Mesenchymal stem cell (in vitro differentiated cells and primary cell): Measurements from ENCODE around the gene SLC51B.

Source experiments
- DNase-seq: peaks from one replicate; pipeline ENCODE4 v3.0.0-alpha.2; 2013
- H2AFZ ChIP-seq: one replicate; pipeline ENCODE4 v1.6.1; 2013; ENCODE audit warnings: low read depth, mild to moderate bottlenecking, control low read depth, inconsistent platforms, low read length, moderate library complexity
- H2AK5ac ChIP-seq: 2 replicates; pipeline ENCODE4 v1.6.1; 2013; ENCODE audit warnings: low read length, moderate library complexity, mild to moderate bottlenecking, inconsistent platforms; ENCODE audit not compliant: severe bottlenecking
- H2BK120ac ChIP-seq: one replicate; pipeline ENCODE4 v1.6.1; 2013; ENCODE audit warnings: low read depth, mild to moderate bottlenecking, inconsistent platforms, low read length, moderate library complexity
- H2BK12ac ChIP-seq, 2 experiments: one replicate each; pipeline ENCODE4 v1.6.1; 2013; ENCODE audit warnings: inconsistent platforms in 2 of 2, low read length in 2 of 2, mild to moderate bottlenecking in 2 of 2, moderate library complexity in 2 of 2, control low read depth in 1 of 2
- H2BK15ac ChIP-seq: one replicate; pipeline ENCODE4 v1.6.1; 2013; ENCODE audit warnings: mild to moderate bottlenecking, low read depth, inconsistent platforms; ENCODE audit not compliant: poor library complexity, severe bottlenecking
- H2BK5ac ChIP-seq: 2 replicates; pipeline ENCODE4 v1.6.1; 2013; ENCODE audit warnings: low read depth, mild to moderate bottlenecking, low read length, control low read depth, inconsistent platforms; ENCODE audit not compliant: poor library complexity, severe bottlenecking
- H3K14ac ChIP-seq, 2 experiments: one replicate each; pipeline ENCODE4 v1.6.1; 2013; ENCODE audit warnings: inconsistent platforms in 2 of 2, low read length in 2 of 2, control low read depth in 1 of 2, mild to moderate bottlenecking in 1 of 2, moderate library complexity in 1 of 2
- H3K18ac ChIP-seq, 2 experiments: one replicate each; pipeline ENCODE4 v1.6.1; 2013; ENCODE audit warnings: inconsistent platforms in 2 of 2, low read length in 2 of 2, control low read depth in 1 of 2, low read depth in 1 of 2, mild to moderate bottlenecking in 1 of 2
- H3K23ac ChIP-seq, 2 experiments: one replicate each; pipeline ENCODE4 v1.6.1; 2013; ENCODE audit warnings: inconsistent platforms in 2 of 2, low read length in 2 of 2, mild to moderate bottlenecking in 2 of 2, moderate library complexity in 2 of 2, control low read depth in 1 of 2
- H3K27ac ChIP-seq: 2 replicates; pipeline ENCODE4 v1.5.1; 2013; ENCODE audit warnings: mild to moderate bottlenecking, moderate library complexity, low read length, control low read depth, inconsistent platforms; ENCODE audit not compliant: poor library complexity, severe bottlenecking
- H3K27me3 ChIP-seq, 2 experiments: 2 replicates each; pipeline versions ENCODE4 v1.6.1 to v1.7.0; 2013; ENCODE audit warnings: low read length in 2 of 2, mild to moderate bottlenecking in 2 of 2, moderate library complexity in 2 of 2, control low read depth in 1 of 2, inconsistent platforms in 1 of 2; ENCODE audit not compliant: control insufficient read depth in 1 of 2, insufficient read depth in 1 of 2
- H3K36me3 ChIP-seq, 2 experiments: 2 replicates each; pipeline versions ENCODE4 v1.6.1 to v1.7.0; 2013; ENCODE audit warnings: low read length in 2 of 2, control low read depth in 1 of 2, inconsistent platforms in 1 of 2, low read depth in 1 of 2, mild to moderate bottlenecking in 1 of 2; ENCODE audit not compliant: insufficient read depth in 2 of 2, control insufficient read depth in 1 of 2
- H3K4ac ChIP-seq, 2 experiments: one replicate each; pipeline ENCODE4 v1.6.1; 2013; ENCODE audit warnings: inconsistent platforms in 2 of 2, low read length in 2 of 2, mild to moderate bottlenecking in 2 of 2, moderate library complexity in 2 of 2, control low read depth in 1 of 2, low read depth in 1 of 2
- H3K4me1 ChIP-seq: 2 replicates; pipeline ENCODE4 v1.6.1; 2013; ENCODE audit warnings: low read depth, low read length, control low read depth; ENCODE audit not compliant: control insufficient read depth, insufficient read depth
- H3K4me2 ChIP-seq: 2 replicates; pipeline ENCODE4 v1.6.1; 2013; ENCODE audit warnings: low read length, mild to moderate bottlenecking, inconsistent platforms; ENCODE audit not compliant: poor library complexity, severe bottlenecking
- H3K4me3 ChIP-seq, 2 experiments: 2 replicates each; pipeline versions ENCODE4 v1.5.1 to v1.7.0; 2013; ENCODE audit warnings: low read length in 2 of 2, mild to moderate bottlenecking in 2 of 2, control low read depth in 1 of 2, low read depth in 1 of 2; ENCODE audit not compliant: insufficient read depth in 1 of 2
- H3K79me1 ChIP-seq: replicated peaks from 2 replicates; pipeline ENCODE4 v1.6.1; 2013; ENCODE audit warnings: mild to moderate bottlenecking, control low read depth, low read length, inconsistent platforms; ENCODE audit not compliant: poor library complexity, severe bottlenecking
- H3K9ac ChIP-seq: 2 replicates; pipeline ENCODE4 v1.7.0; 2013; ENCODE audit warnings: mild to moderate bottlenecking, low read length, moderate library complexity
- H3K9me3 ChIP-seq: 2 replicates; pipeline ENCODE4 v1.7.0; 2013; ENCODE audit warnings: mild to moderate bottlenecking, low read length; ENCODE audit not compliant: control insufficient read depth
- H4K8ac ChIP-seq: one replicate; pipeline ENCODE4 v1.6.1; 2013; ENCODE audit warnings: inconsistent platforms, mild to moderate bottlenecking, low read length, moderate library complexity
- H4K91ac ChIP-seq: one replicate; pipeline ENCODE4 v1.6.1; 2013; ENCODE audit warnings: mild to moderate bottlenecking, low read length, inconsistent platforms
- WGBS: methylation state at CpG from one replicate; pipeline ENCODE4 v1.1.7; 2013; ENCODE audit warnings: mixed read lengths; 5-methylcytosine and 5-hydroxymethylcytosine counted together

SLC51B gene

GRCh38 chr15:65059369-65059750, 14.2 kb downstream of the SLC51B start:
- no peak overlapping the region for H3K23ac ChIP-seq
- H3K9ac ChIP-seq: no peak overlapping the region
- no peak overlapping the region for H3K18ac ChIP-seq
- no peak overlapping the region for H4K8ac ChIP-seq
- H3K4me3 ChIP-seq: no peak overlapping the region
- no peak overlapping the region for H3K4ac ChIP-seq
- no peak overlapping the region for H3K27ac ChIP-seq
- H2AFZ ChIP-seq: no peak overlapping the region
- 76% methylated on average over 3 of the region's 3 CpGs for WGBS
- DNase-seq: no peak
- H3K14ac ChIP-seq: no peak overlapping the region
- H2BK120ac ChIP-seq: no peak overlapping the region
- no peaks in the 10 kb centered on the region for H3K36me3 ChIP-seq
- no peak overlapping the region for H2BK12ac ChIP-seq
- H2AK5ac ChIP-seq: no peak overlapping the region
- peaks cover 29% of the 10 kb centered on the region for H3K4me1 ChIP-seq
- H2BK15ac ChIP-seq: no peak overlapping the region
- no peak overlapping the region for H3K4me2 ChIP-seq
- no peaks in the 10 kb centered on the region for H3K79me1 ChIP-seq
- H3K9me3 ChIP-seq: peaks cover 7% of the 10 kb centered on the region
- no peak overlapping the region for H2BK5ac ChIP-seq
- H3K27me3 ChIP-seq: peaks cover 45 to 74% of the 10 kb centered on the region in 2 experiments
- no peak overlapping the region for H4K91ac ChIP-seq

GRCh38 chr15:65059931-65060596, 14.9 kb downstream of the SLC51B start:
- Histone ChIP-seq H2BK12ac (no peak overlapping the region), H3K79me1 (no peaks in the 10 kb centered on the region), H2AK5ac (no peak overlapping the region), H3K36me3 (no peaks in the 10 kb centered on the region), H4K8ac (no peak overlapping the region), H3K23ac (no peak overlapping the region), H2BK15ac (no peak overlapping the region), H2BK5ac (no peak overlapping the region), H3K18ac (no peak overlapping the region), H3K9me3 (peaks cover 7% of the 10 kb centered on the region), H3K4ac (no peak overlapping the region), H3K14ac (no peak overlapping the region), H3K27ac (no peak overlapping the region), H4K91ac (no peak overlapping the region), H3K4me3 (no peak overlapping the region), H3K27me3 (peaks cover 49 to 77% of the 10 kb centered on the region in 2 experiments), H3K9ac (no peak overlapping the region), H2AFZ (no peak overlapping the region), H2BK120ac (no peak overlapping the region), H3K4me2 (no peak overlapping the region), H3K4me1 (peaks cover 23% of the 10 kb centered on the region)
- 94% methylated on average over 4 of the region's 4 CpGs for WGBS
- DNase-seq: no peak

GRCh38 chr15:65060641-65061397, 15.6 kb downstream of the SLC51B start:
- Histone ChIP-seq H2BK5ac (no peak overlapping the region), H2BK120ac (no peak overlapping the region), H3K27ac (no peak overlapping the region), H2AFZ (no peak overlapping the region), H4K91ac (no peak overlapping the region), H2AK5ac (no peak overlapping the region), H3K9me3 (peaks cover 7% of the 10 kb centered on the region), H3K23ac (no peak overlapping the region), H3K79me1 (no peaks in the 10 kb centered on the region), H3K4me1 (peaks cover 18% of the 10 kb centered on the region), H3K4me3 (no peak overlapping the region), H3K18ac (no peak overlapping the region), H3K4ac (no peak overlapping the region), H3K9ac (no peak overlapping the region), H2BK12ac (no peak overlapping the region), H3K4me2 (no peak overlapping the region), H4K8ac (peak overlapping the region; percentile 38), H3K27me3 (peaks cover 56 to 84% of the 10 kb centered on the region in 2 experiments), H2BK15ac (no peak overlapping the region), H3K14ac (no peak overlapping the region), H3K36me3 (no peaks in the 10 kb centered on the region)
- DNase-seq: no peak
- 87% methylated on average over 6 of the region's 6 CpGs for WGBS

GRCh38 chr15:65062061-65062460, 16.9 kb downstream of the SLC51B start:
- H3K4me2 ChIP-seq: no peak overlapping the region
- H3K9ac ChIP-seq: no peak overlapping the region
- no peaks in the 10 kb centered on the region for H3K79me1 ChIP-seq
- no peak overlapping the region for H2AK5ac ChIP-seq
- H3K4me3 ChIP-seq: no peak overlapping the region
- no peak overlapping the region for H3K23ac ChIP-seq
- no peak overlapping the region for H2AFZ ChIP-seq
- no peak overlapping the region for H3K14ac ChIP-seq
- no peak overlapping the region for H3K4ac ChIP-seq
- H3K4me1 ChIP-seq: peaks cover 10% of the 10 kb centered on the region
- no peak overlapping the region for H2BK5ac ChIP-seq
- H3K27me3 ChIP-seq: peaks cover 66 to 88% of the 10 kb centered on the region in 2 experiments
- H2BK15ac ChIP-seq: no peak overlapping the region
- H3K9me3 ChIP-seq: peaks cover 7% of the 10 kb centered on the region
- DNase-seq: no peak
- H4K8ac ChIP-seq: no peak overlapping the region
- no peak overlapping the region for H2BK12ac ChIP-seq
- H3K27ac ChIP-seq: no peak overlapping the region
- H4K91ac ChIP-seq: no peak overlapping the region
- H3K36me3 ChIP-seq: no peaks in the 10 kb centered on the region
- H3K18ac ChIP-seq: no peak overlapping the region
- H2BK120ac ChIP-seq: no peak overlapping the region
- WGBS: 88% methylated on average over 5 of the region's 5 CpGs
